B cell (primary cell): Measurements from ENCODE around the gene MYO6. TPM values are rescaled to one million over a fixed set of nuclear protein-coding genes. Genes with fewer than 3 reads are reported as not detected.

Experiments
- ATAC-seq: fragments of 200-7000 bp; cut with Tn5 transposase; one replicate; pipeline ENCODE4 v1.10.0; 2021; ENCODE audit warnings: low read depth, mild to moderate bottlenecking, moderate number of reproducible peaks, moderate library complexity
- CTCF ChIA-PET: fragments of 350-600 bp; sonication (Branson Sonifier 250); formaldehyde crosslinking; loops from one replicate; lab custom pipeline; 2021; ENCODE audit warnings: antibody characterized with exemption, inconsistent platforms; lab: Charles Lee
- POLR2A ChIA-PET: fragments of 350-600 bp; sonication (Branson Sonifier 250); formaldehyde crosslinking; loops from one replicate; lab custom pipeline; 2021; ENCODE audit warnings: antibody characterized with exemption; lab: Charles Lee
- DNase-seq: peaks from one replicate; pipeline ENCODE4 v3.0.0; 2013
- H2AFZ ChIP-seq: 2 replicates; pipeline ENCODE4 v1.6.1; 2012; ENCODE audit warnings: mild to moderate bottlenecking, low read depth, low read length; ENCODE audit not compliant: insufficient read depth, poor library complexity, severe bottlenecking
- H3K27ac ChIP-seq, 2 donors: 1 replicate in 1 of 2; 2 replicates in 1 of 2; pipeline ENCODE4 v1.5.1; 2012 to 2013; ENCODE audit warnings: low read length in 2 of 2, mild to moderate bottlenecking in 2 of 2, moderate library complexity in 1 of 2
- H3K27me3 ChIP-seq, 4 experiments: fragments of 200-600 bp in 1 of 4; sonication (generic) in 1 of 4; replicated peaks in 1 of 4; 1 replicate in 2 of 4; 2 replicates in 2 of 4; pipeline versions ENCODE4 v1.6.1 to v1.7.0; 2013 to 2016; ENCODE audit warnings: low read length in 3 of 4, mild to moderate bottlenecking in 2 of 4, mixed read lengths in 1 of 4, moderate library complexity in 1 of 4; ENCODE audit not compliant: insufficient read depth in 4 of 4, control insufficient read depth in 3 of 4; ENCODE audit errors: control extremely low read depth in 1 of 4
- H3K36me3 ChIP-seq, 2 experiments: replicated peaks in 1 of 2; 1 replicate in 1 of 2; 2 replicates in 1 of 2; pipeline versions ENCODE4 v1.6.1 to v1.7.1; 2013; ENCODE audit warnings: low read length in 1 of 2; ENCODE audit not compliant: insufficient read depth in 2 of 2, control insufficient read depth in 1 of 2; ENCODE audit errors: control extremely low read depth in 1 of 2, extremely low read depth in 1 of 2
- H3K4me1 ChIP-seq, 2 donors: fragments of 200-600 bp in 1 of 2; sonication (generic) in 1 of 2; 1 replicate in 1 of 2; 2 replicates in 1 of 2; pipeline versions ENCODE4 v1.5.1 to v1.6.1; 2013 to 2017; ENCODE audit warnings: low read length in 2 of 2; ENCODE audit not compliant: control insufficient read depth in 2 of 2, insufficient read depth in 2 of 2
- H3K4me2 ChIP-seq: replicated peaks from 2 replicates; pipeline ENCODE3; 2012; ENCODE audit warnings: mild to moderate bottlenecking, low read depth, low read length; ENCODE audit not compliant: poor library complexity, severe bottlenecking
- H3K4me3 ChIP-seq, 5 experiments: fragments of 200-600 bp in 1 of 5; sonication (generic) in 1 of 5; 1 replicate in 3 of 5; 2 replicates in 2 of 5; pipeline versions ENCODE4 v1.5.1 to v1.7.0; 2011 to 2016; ENCODE audit warnings: low read length in 4 of 5, mild to moderate bottlenecking in 4 of 5, low read depth in 2 of 5, control low read depth in 1 of 5, moderate library complexity in 1 of 5; ENCODE audit not compliant: insufficient read depth in 1 of 5; ENCODE audit errors: control extremely low read depth in 1 of 5, extremely low read depth in 1 of 5
- H3K79me2 ChIP-seq: fragments of 200-600 bp; sonication (generic); one replicate; pipeline ENCODE4 v1.6.0; 2016; ENCODE audit warnings: low read length; ENCODE audit not compliant: control insufficient read depth, insufficient read depth
- H3K9ac ChIP-seq: fragments of 200-600 bp; sonication (generic); 2 replicates; pipeline ENCODE4 v1.6.1; 2017; ENCODE audit warnings: mild to moderate bottlenecking, low read length, moderate library complexity
- H3K9me3 ChIP-seq, 3 donors: one replicate each; pipeline versions ENCODE4 v1.6.1 to v1.7.1; 2013; ENCODE audit warnings: low read length in 2 of 3; ENCODE audit not compliant: control insufficient read depth in 2 of 3, insufficient read depth in 1 of 3; ENCODE audit errors: control extremely low read depth in 1 of 3
- H4K20me1 ChIP-seq: 2 replicates; pipeline ENCODE4 v1.6.0; 2012; ENCODE audit warnings: mild to moderate bottlenecking, low read length; ENCODE audit not compliant: insufficient read depth, control insufficient read depth, poor library complexity, severe bottlenecking
- H3K27ac Mint-ChIP-seq: one replicate; pipeline ENCODE4 v1.8.0; 2021; ENCODE audit warnings: mixed read lengths
- H3K27me3 Mint-ChIP-seq: one replicate; pipeline ENCODE4 v1.8.0; 2021; ENCODE audit warnings: mixed read lengths
- H3K4me1 Mint-ChIP-seq: one replicate; pipeline ENCODE4 v1.8.0; 2021; ENCODE audit warnings: mixed read lengths
- H3K4me3 Mint-ChIP-seq: one replicate; pipeline ENCODE4 v1.8.0; 2021; ENCODE audit warnings: mixed read lengths
- H3K9me3 Mint-ChIP-seq: one replicate; pipeline ENCODE4 v1.8.0; 2022; ENCODE audit warnings: mixed read lengths; ENCODE audit not compliant: insufficient read depth
- EZH2 ChIP-seq: IDR thresholded peaks from 2 replicates; pipeline ENCODE4 v1.6.1; 2012; ENCODE audit warnings: borderline replicate concordance, low read depth, mild to moderate bottlenecking, moderate library complexity, low read length; ENCODE audit not compliant: insufficient read depth, poor library complexity, severe bottlenecking
- WGBS: methylation state at CpG from one replicate; pipeline ENCODE4 v1.1.5; 2013; ENCODE audit warnings: missing lambda C conversion rate; ENCODE audit not compliant: insufficient coverage; 5-methylcytosine and 5-hydroxymethylcytosine counted together
- intact Hi-C: fragments of 100-400 bp; cut with micrococcal nuclease; formaldehyde crosslinking; loops from one replicate; pipeline ENCODE4 v1.10.0; 2022
- polyA plus RNA-seq: library from polyadenylated mRNA; depleted of rRNA; stranded (reverse); fragments of >200 nt; gene quantifications from 2 replicates; pipeline ENCODE4 v1.2.3, GENCODE V29; 2012
- total RNA-seq, 2 donors: library from RNA; stranded (reverse); fragments of 120-200 nt in 1 of 2; gene quantifications; 1 replicate in 1 of 2; 2 replicates in 1 of 2; pipeline versions ENCODE4 v1.2.3 to v1.2.4, GENCODE V29; 2013 to 2022
- TF ChIP-seq, protein P1 (sequence below): fragments of 200-600 bp; IDR thresholded peaks from one replicate; pipeline ENCODE4 v1.8.0; 2022; ENCODE audit warnings: antibody characterized with exemption, mild to moderate bottlenecking

The MYO6 gene
- total and polyA plus RNA-seq, 2 donors (not counting 1 experiment from before 2014, with no cell fraction given), result 0.09 to 0.59 TPM

GRCh38 chr6:75943381-75943780, 194.3 kb downstream of the MYO6 start:
- no peak for DNase-seq
- Mint-ChIP-seq H3K27ac (no peak overlapping the region), H3K9me3 (no peaks in the 10 kb centered on the region), H3K27me3 (peaks cover 4% of the 10 kb centered on the region), H3K4me1 (peaks cover 7% of the 10 kb centered on the region), H3K4me3 (no peak overlapping the region)
- no peak overlapping the region for H3K4me3 ChIP-seq
- H3K27me3 ChIP-seq, result no peaks in the 10 kb centered on the region
- no peaks in the 10 kb centered on the region for H3K4me1 ChIP-seq
- CTCF ChIA-PET, result no interaction called here
- no peaks in the 10 kb centered on the region for H4K20me1 ChIP-seq
- H3K9me3 ChIP-seq, result no peaks in the 10 kb centered on the region
- H3K4me2 ChIP-seq, result no peak overlapping the region
- no peak for ATAC-seq
- no peak for TF ChIP-seq EZH2
- TF ChIP-seq, protein P1, sequence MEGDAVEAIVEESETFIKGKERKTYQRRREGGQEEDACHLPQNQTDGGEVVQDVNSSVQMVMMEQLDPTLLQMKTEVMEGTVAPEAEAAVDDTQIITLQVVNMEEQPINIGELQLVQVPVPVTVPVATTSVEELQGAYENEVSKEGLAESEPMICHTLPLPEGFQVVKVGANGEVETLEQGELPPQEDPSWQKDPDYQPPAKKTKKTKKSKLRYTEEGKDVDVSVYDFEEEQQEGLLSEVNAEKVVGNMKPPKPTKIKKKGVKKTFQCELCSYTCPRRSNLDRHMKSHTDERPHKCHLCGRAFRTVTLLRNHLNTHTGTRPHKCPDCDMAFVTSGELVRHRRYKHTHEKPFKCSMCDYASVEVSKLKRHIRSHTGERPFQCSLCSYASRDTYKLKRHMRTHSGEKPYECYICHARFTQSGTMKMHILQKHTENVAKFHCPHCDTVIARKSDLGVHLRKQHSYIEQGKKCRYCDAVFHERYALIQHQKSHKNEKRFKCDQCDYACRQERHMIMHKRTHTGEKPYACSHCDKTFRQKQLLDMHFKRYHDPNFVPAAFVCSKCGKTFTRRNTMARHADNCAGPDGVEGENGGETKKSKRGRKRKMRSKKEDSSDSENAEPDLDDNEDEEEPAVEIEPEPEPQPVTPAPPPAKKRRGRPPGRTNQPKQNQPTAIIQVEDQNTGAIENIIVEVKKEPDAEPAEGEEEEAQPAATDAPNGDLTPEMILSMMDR, result no peak
- no peaks in the 10 kb centered on the region for H3K36me3 ChIP-seq
- POLR2A ChIA-PET, result no interaction called here
- 100% methylated on average over 2 of the region's 2 CpGs for WGBS
- no peak overlapping the region for H3K27ac ChIP-seq
- no peak overlapping the region for H2AFZ ChIP-seq
- intact Hi-C loops, result no loop called here
- H3K79me2 ChIP-seq, result no peaks in the 10 kb centered on the region
- H3K9ac ChIP-seq, result no peak overlapping the region

DNA sequence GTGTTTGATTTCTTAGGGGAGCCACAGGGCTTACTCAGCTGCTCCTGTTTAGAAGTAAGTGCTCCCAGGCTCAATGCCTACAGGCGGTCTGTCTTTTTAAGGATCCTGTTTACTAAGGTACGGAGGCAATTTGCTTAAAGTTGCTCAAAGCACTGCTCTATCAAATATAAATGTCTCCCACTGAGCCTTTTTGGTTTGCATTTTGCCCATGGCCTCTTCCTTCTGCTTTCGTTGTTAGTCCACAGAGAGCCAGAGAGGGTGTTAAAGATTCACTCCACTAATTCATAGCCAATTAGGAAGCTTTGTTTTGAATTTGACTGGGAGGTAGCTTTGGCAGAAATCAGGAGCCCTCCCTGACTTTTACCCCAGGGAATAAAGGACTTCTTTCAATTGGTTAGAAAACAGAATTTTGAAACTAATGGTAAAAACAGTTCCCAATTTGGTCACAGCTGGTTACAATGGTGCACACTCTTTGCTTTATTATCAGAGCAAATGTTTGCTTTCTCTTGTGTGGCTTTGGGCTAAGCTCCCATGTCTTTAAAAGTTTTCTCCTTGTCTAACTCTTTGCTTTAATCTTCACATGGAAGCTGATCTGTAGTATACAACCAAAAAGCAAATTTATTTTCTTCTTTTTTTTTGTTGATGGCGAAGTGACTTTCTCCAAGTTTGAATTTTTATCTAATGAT, 197.2 kb downstream of the MYO6 start:
- ATAC-seq (no peak), DNase-seq (no peak)
- ChIA-PET CTCF (interaction anchor here (0.7 kb wide), 1 partner anchor 12 kb away, joined by 3 read pairs; no protein-coding TSS in a partner anchor), POLR2A (no interaction called here)
- no peaks in the 10 kb centered on the region for H3K36me3 ChIP-seq
- H3K4me3 Mint-ChIP-seq, result no peak overlapping the region
- no peak overlapping the region for H3K4me2 ChIP-seq
- H3K79me2 ChIP-seq, result no peaks in the 10 kb centered on the region
- no peak overlapping the region for H3K27ac ChIP-seq
- WGBS, result 56% methylated on average over 2 of the region's 4 CpGs
- peaks cover 7% of the 10 kb centered on the region for H3K4me1 Mint-ChIP-seq
- H3K27me3 ChIP-seq, result no peaks in the 10 kb centered on the region
- no peaks in the 10 kb centered on the region for H4K20me1 ChIP-seq
- no peaks in the 10 kb centered on the region for H3K9me3 ChIP-seq
- H3K9me3 Mint-ChIP-seq, result no peaks in the 10 kb centered on the region
- intact Hi-C loops, result no loop called here
- H3K9ac ChIP-seq, result no peak overlapping the region
- H3K4me1 ChIP-seq, result no peaks in the 10 kb centered on the region
- no peak overlapping the region for H2AFZ ChIP-seq
- H3K4me3 ChIP-seq, result no peak overlapping the region
- no peaks in the 10 kb centered on the region for H3K27me3 Mint-ChIP-seq
- no peak overlapping the region for H3K27ac Mint-ChIP-seq
- no peak for TF ChIP-seq EZH2
- TF ChIP-seq, protein P1, result no peak
